IMR-90 (cell line): ENCODE measurements around the gene SERPINB13.

Experiments
- CEBPB ChIP-seq: IDR thresholded peaks from 2 replicates; pipeline ENCODE4 v1.6.1; 2012; ENCODE audit warnings: low read depth, low read length, improper control_type of control experiment
- CHD1 ChIP-seq: IDR thresholded peaks from 2 replicates; pipeline ENCODE4 v1.6.1; 2012; ENCODE audit warnings: low read depth, low read length, improper control_type of control experiment
- MAFK ChIP-seq: IDR thresholded peaks from 2 replicates; pipeline ENCODE4 v1.6.1; 2012; ENCODE audit warnings: low read depth, low read length, improper control_type of control experiment
- MXI1 ChIP-seq: IDR thresholded peaks from 2 replicates; pipeline ENCODE4 v1.6.1; 2012; ENCODE audit warnings: low read depth, mild to moderate bottlenecking, low read length, moderate library complexity, borderline replicate concordance
- POLR2A ChIP-seq: IDR thresholded peaks from 2 replicates; pipeline ENCODE4 v1.6.1; 2012; ENCODE audit warnings: mild to moderate bottlenecking, low read depth, low read length
- RAD21 ChIP-seq: IDR thresholded peaks from 2 replicates; pipeline ENCODE4 v1.6.1; 2012; ENCODE audit warnings: low read length, improper control_type of control experiment
- RFX5 ChIP-seq: IDR thresholded peaks from 2 replicates; pipeline ENCODE4 v1.8.0; 2012; ENCODE audit warnings: low read depth, mild to moderate bottlenecking, low read length, moderate library complexity
- SMC3 ChIP-seq: fragments of 150-350 bp; IDR thresholded peaks from 2 replicates; pipeline ENCODE4 v1.6.1; 2016; ENCODE audit warnings: low read depth, mild to moderate bottlenecking, antibody characterized with exemption, low read length, moderate library complexity
- TF ChIP-seq, protein P1 (sequence below): conservative IDR thresholded peaks from 2 replicates; pipeline ENCODE4 v1.5.1; 2012; ENCODE audit warnings: mild to moderate bottlenecking, low read depth, low read length, improper control_type of control experiment
- TF ChIP-seq, protein P2 (sequence below): fragments of 150-350 bp; IDR thresholded peaks from 2 replicates; pipeline ENCODE4 v1.6.1; 2017; ENCODE audit warnings: mild to moderate bottlenecking, antibody characterized with exemption, low read length, low read depth

DNA sequence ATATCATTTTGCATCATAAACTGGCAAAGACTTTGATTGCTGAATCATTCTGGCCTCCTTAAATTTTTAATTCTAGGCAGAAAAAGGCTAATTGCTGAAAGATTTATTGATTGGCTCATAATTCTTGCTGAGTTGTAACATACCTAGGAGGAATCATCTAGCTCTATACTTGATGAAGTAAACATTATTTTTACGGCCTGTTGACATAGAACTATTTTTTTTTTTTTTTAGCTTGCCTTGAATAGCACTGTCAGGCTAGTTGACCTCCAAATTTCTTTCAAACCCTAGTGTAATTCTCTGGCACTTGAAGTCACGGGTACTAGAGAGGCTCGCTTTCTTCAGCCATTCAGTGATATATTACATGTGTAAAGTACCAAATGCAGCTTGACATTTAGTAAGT is 42.1 kb upstream of the SERPINB13 start:
- TF ChIP-seq, protein P1, sequence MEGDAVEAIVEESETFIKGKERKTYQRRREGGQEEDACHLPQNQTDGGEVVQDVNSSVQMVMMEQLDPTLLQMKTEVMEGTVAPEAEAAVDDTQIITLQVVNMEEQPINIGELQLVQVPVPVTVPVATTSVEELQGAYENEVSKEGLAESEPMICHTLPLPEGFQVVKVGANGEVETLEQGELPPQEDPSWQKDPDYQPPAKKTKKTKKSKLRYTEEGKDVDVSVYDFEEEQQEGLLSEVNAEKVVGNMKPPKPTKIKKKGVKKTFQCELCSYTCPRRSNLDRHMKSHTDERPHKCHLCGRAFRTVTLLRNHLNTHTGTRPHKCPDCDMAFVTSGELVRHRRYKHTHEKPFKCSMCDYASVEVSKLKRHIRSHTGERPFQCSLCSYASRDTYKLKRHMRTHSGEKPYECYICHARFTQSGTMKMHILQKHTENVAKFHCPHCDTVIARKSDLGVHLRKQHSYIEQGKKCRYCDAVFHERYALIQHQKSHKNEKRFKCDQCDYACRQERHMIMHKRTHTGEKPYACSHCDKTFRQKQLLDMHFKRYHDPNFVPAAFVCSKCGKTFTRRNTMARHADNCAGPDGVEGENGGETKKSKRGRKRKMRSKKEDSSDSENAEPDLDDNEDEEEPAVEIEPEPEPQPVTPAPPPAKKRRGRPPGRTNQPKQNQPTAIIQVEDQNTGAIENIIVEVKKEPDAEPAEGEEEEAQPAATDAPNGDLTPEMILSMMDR, result no peak
- TF ChIP-seq, protein P2, sequence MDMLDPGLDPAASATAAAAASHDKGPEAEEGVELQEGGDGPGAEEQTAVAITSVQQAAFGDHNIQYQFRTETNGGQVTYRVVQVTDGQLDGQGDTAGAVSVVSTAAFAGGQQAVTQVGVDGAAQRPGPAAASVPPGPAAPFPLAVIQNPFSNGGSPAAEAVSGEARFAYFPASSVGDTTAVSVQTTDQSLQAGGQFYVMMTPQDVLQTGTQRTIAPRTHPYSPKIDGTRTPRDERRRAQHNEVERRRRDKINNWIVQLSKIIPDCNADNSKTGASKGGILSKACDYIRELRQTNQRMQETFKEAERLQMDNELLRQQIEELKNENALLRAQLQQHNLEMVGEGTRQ, result no peak
- no peak for TF ChIP-seq MAFK
- no peak for TF ChIP-seq RAD21
- no peak for TF ChIP-seq POLR2A
- TF ChIP-seq CHD1, result no peak
- TF ChIP-seq MXI1, result no peak
- no peak for TF ChIP-seq CEBPB
- TF ChIP-seq SMC3, result no peak
- TF ChIP-seq RFX5, result no peak
